SK-N-SH (cell line): Measurements from ENCODE around the gene TRPM3.

Experiments
- GABPA ChIP-seq: IDR thresholded peaks from 2 replicates; pipeline ENCODE4 v1.4.0; 2012; ENCODE audit warnings: low read depth, mild to moderate bottlenecking
- MXI1 ChIP-seq: IDR thresholded peaks from 2 replicates; pipeline ENCODE4 v1.6.1; 2012; ENCODE audit warnings: mild to moderate bottlenecking, low read depth, low read length, improper control_type of control experiment
- POLR2AphosphoS5 ChIP-seq: IDR thresholded peaks from 2 replicates; pipeline ENCODE4 v1.6.1; 2012; ENCODE audit warnings: low read depth, low read length
- TF ChIP-seq, protein P1 (sequence below): fragments of 200-600 bp; sonication (generic); IDR thresholded peaks from 2 replicates; pipeline ENCODE4 v1.6.1; 2017; ENCODE audit warnings: antibody characterized with exemption, mild to moderate bottlenecking, moderate library complexity

DNA sequence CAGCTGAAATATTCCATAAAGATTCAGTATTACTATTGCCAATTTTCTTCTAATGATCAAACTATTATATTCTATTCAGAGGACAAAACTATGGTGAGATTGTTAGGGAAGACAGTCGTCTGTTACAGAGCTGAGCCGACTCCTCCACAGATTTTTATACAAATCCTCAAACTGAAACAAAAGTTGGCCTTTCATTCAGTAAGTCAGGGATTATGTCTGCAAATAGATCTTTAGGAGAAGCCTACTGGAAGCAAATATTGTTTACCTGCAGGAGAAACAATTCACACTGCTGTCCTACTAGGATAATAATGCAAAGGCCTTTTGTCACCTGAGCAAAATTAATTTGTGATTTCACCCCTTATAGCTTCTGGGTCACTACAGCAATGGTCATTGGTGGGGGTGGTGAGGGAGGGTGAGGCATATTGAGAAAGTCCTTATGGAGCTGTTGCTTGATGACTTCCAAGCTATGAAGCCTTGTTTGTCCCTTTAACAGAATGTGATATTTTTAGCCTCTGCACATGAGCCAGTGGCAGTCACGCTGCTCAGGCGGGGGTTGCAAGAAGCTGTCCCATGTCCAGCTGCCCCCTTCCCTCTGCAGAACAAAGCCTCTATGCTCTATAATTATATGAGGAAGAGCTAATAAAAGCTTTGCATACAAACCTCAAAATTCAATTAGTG lies 506.5 kb downstream of the TRPM3 start:
- TF ChIP-seq MXI1 = no peak
- TF ChIP-seq POLR2AphosphoS5 = no peak
- TF ChIP-seq GABPA = no peak
- TF ChIP-seq, protein P1, sequence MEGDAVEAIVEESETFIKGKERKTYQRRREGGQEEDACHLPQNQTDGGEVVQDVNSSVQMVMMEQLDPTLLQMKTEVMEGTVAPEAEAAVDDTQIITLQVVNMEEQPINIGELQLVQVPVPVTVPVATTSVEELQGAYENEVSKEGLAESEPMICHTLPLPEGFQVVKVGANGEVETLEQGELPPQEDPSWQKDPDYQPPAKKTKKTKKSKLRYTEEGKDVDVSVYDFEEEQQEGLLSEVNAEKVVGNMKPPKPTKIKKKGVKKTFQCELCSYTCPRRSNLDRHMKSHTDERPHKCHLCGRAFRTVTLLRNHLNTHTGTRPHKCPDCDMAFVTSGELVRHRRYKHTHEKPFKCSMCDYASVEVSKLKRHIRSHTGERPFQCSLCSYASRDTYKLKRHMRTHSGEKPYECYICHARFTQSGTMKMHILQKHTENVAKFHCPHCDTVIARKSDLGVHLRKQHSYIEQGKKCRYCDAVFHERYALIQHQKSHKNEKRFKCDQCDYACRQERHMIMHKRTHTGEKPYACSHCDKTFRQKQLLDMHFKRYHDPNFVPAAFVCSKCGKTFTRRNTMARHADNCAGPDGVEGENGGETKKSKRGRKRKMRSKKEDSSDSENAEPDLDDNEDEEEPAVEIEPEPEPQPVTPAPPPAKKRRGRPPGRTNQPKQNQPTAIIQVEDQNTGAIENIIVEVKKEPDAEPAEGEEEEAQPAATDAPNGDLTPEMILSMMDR = no peak
